GM18507 (cell line): ENCODE results near the gene CCR7.
A peak's percentile ranks its signal among the peaks of the same experiment; 100 is the strongest.

ENCODE experiments used
- DNase-seq: peaks from one replicate; pipeline ENCODE4 v3.0.0; 2011; ENCODE audit warnings: low read depth; ENCODE audit not compliant: insufficient read length; ENCODE audit errors: extremely low spot score
- FAIRE-seq: peaks from 2 replicates; lab custom pipeline; 2011; peaks lifted over from hg19 to GRCh38; lab: Jason Lieb, UNC

The CCR7 gene

DNA sequence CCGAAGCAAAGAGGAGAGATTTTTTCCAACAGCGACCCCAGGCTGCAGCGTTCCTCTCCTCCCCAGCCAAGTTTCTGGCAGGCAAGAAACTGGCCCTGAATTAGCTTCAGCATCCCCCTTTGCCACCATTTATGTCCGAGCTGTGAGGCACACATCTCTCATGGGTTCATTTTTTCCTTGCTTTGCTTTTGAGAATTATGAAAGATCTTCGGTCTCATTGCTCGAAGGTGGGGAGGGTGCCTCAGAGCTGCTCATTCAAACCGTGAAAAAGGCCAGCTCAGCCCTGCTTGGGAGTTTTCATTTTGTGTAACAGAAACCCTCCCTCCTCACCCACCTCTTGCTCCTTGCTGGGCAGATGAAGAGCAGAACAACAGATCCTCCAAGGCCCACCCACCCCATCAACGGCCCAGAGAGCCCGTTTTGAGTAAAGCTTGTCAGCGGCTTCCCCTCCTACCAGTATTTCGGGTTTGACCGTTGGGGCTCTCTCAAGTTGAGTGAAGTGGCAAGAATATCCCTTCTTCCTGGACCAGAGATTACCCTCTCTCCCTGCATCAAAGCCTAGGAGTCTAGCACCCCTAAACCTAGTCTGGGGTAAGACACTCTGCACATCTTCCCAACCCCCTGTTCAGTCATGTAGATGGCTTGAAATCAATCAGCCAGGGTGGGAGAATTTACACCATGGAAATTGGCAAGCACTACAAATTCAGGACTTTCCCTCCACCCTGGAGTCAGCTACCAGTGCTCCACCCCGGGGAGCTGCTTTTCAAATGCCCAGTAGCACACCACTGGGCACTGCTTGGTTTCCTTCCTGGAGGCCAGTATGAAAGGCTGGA, 1.8 kb downstream of the CCR7 start:
- no peak for DNase-seq
- peak; percentile 85 for FAIRE-seq

DNA sequence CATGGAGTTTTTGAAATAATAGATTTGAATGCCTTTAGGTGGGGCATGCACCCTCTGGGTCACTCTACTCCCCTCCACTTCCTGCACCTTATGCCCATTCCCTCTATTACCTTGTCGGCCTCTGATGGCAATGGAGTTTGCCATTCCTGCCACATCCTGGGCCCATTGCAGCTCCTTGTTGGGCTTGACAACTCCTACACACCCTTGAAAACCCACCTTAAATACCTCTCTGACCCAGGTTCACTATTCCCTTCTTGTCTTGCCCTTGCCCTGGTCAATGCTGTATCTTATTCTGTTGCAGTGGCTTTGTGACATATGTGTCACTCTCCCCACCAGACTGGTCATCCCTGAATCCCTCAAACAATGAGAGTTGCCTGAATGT, 2.4 kb downstream of the CCR7 start:
- FAIRE-seq (no peak), DNase-seq (no peak)

- FAIRE-seq (peak; percentile 92), DNase-seq (no peak)
These were observed 3.2 kb downstream of the CCR7 start for GRCh38 chr17:40561871-40562611.

GRCh38 chr17:40561294-40561870, 3.9 kb downstream of the CCR7 start:
- FAIRE-seq = no peak

DNA sequence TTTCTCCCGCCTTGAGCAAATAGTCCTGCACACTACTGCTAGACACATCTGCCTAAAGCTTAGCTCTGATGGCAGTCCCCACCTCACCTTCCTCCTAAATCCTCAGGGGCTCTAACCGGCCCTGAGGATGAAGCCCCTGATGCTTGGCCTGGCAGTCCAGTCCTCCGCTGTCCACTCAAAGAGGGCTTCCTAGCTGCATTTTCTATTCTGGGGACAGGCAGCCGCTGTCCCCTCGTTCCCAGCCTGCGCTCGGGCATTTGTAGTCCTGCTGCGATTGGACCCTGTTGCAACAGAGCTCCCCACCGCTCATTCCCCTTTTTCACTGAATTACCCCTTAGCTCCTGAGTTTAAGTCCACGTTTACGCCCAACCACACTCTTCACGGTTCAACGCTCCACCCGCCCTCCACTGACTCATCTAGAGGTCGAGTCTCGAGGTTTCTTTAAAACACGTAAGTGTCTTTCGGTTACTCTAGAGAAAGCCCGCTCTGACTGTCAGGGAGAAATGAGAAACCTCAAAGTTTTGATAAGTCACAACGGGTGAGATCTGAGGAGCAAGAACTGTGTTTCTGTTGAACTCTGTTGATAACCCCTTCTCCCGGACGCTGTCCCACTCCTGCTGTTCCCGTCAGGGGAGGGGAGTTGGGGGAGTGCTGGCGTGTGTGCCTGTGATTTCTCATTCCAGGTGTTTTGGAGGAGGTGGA, 4.5 kb downstream of the CCR7 start:
- FAIRE-seq = peak; percentile 97
- DNase-seq = peak; percentile 79

More at GRCh38 chr17:40561294-40561870, 3.9 kb downstream of the CCR7 start:
- DNase-seq = no peak

DNA sequence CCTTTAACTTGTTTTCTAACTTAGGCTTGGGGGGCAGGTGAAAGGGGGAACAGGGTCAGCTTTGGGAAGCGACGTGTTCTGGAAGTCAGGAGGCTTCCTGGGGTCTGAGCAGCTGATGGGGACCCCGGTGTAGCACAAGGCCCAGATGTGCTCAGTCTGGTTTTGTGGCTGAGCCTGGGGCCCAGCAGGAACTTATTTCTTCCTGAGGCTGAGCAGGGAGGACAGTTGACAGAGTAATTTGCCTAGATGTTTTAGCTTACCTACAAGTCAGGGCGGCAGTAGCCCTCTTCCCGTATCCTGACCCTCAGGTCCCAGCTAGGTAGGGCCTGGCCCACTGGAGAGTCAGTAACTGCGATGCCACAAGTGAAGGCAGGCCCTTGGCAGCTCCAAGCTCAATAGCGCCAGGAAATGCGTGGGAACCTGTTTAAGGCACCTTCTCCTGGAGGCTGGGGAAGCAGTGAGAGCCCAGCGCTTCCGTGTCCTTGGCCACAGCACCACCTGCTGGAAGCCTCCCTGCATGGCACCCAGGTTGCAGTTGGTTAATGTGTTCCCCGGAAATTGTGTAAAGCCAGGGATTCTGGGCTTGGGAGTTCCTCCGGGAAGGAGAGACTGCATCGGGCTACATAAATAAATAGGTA, 5.2 kb downstream of the CCR7 start:
- DNase-seq = no peak
- FAIRE-seq = peak; percentile 69

DNA sequence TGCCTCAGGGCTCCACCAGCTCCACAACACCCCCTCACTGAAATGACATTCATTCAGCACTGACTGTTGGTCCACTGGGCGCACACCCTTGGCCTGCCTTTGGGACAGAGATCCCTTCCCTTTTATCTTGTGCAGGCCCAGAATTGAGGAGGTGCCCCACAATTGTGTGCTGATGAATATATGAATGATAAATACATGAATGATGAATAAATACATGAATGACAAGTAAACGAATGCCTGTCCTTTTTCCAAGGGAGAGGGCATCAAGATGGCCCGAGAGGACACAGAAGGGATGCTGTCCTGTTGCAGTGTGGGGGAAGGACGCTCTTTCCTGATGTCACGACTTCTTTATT, 5.7 kb downstream of the CCR7 start:
- no peak for DNase-seq
- FAIRE-seq = no peak

DNA sequence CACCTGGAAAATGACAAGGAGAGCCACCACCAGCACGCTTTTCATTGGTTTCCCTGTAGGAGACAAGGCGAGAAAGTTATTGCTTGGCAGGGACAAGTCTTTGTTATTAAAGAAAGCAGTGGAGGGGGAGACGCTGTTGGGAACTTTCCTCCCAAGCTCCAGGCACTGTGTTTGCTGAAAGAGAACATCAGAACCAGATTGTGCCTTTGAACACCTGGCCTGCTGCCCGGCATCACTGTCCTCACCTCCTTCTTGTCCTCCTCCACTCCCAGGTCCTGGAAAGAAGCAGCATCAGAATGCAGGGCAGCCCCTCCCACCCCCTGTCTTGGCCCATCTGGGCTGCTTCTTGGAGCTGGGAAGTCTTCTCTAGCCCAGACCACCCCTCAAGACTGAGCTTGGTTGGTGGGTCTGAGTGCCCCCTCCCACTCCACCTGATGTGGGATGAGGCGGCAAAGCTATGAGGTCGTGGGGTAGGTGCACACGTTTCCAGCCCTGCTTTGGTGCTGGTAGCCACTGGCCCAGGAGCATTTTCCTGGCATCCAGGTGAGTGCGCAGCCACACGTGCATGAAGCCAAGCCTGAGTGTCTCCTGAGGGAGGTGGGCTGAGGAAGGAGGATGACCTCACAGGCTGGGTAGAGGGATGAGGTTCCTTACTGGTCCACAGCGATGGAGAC, 6.2 kb downstream of the CCR7 start:
- FAIRE-seq (no peak), DNase-seq (no peak)

DNA sequence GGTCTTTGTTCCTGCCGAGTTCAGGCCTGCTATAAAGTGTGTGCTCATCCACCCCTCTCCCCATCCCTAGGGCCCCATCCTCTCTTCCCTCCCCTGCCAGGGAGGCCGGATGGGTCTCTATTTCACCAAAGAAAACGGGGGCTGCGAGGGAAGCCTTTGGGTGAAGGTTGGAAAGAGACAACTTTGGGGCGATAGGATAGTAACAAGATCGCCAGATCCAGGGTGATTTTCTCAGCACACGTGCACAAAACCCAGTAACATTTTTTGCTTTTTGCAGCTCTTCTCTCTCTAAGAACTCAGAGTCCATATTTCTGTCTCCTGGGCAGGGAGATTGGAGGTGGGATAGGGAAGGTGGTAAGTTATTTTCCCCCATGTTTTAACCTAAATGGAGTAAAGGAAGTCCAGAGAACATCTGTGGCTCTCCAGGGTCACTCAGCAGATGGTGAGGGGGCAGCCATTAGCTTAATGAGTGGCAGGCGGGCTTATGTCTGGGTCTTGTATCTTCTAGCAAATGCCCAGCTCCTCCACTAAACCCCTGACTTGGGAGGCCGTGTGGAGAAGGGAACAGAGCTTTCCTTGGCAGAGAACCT, 6.9 kb downstream of the CCR7 start:
- FAIRE-seq (no peak), DNase-seq (no peak)

DNA sequence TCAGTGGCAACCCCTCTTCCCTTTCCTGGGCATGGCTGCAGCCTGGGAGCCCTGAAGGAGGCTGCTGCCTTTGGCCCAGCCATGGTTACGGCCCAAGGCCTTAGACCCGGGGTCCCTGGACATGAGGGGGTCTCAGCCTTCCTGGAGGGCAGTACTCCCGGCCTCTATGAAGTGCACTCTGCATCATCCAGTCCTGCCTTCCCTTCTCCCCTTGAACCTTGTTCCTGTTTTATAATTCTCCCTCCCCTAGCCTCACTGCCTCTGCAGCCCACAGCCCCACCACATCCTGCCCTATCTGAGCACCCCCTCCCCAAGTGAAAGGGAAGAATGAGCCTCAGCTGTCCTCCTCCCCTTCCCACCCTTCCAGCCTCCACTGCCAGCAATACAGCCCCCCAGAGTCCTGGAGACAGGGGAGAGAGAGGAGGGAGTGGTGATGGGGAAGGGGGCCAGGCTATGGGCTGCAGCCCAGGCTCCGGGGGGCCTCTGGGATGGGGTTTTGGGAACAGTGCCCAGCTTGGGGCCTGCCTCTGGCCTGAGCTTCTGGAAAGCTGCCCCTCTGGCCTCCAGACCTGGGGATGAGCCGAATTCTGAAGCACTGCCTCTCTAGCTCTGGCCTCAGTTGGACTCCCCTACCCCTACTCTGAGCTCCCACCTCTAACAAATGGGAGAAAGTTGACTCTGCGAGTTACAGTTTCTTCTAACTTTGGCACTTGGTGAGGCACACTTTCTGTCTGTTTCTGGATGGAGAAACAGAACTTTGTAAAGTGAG, 7.6 kb downstream of the CCR7 start:
- FAIRE-seq (no peak), DNase-seq (no peak)

GRCh38 chr17:40556884-40557414, 8.3 kb downstream of the CCR7 start:
- FAIRE-seq (no peak), DNase-seq (no peak)

DNA sequence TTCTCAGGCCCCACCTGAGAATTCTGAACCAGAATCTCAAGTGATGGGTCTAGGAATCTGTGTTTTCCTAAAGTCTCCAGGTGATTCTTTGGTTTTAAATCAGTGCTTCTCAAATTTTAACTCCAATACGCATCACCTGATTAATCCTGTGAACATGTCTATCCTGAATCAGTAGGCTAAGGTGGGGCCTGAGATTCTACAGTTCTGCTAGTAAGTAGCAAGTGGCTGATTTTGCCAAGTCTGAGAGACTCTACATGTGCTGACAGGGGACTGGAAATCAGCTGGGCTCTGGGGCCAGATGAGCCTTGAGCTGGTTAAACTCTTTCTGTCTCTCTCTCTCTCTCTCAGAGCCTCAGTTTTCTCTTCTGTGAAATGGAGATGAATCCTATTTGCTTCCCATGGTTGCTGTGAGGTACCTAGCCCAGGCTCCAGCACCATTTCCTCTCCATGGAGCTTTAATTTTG, 9.0 kb downstream of the CCR7 start:
- no peak for FAIRE-seq
- no peak for DNase-seq

GRCh38 chr17:40555296-40556190, 9.7 kb downstream of the CCR7 start:
- DNase-seq = no peak
- no peak for FAIRE-seq

DNA sequence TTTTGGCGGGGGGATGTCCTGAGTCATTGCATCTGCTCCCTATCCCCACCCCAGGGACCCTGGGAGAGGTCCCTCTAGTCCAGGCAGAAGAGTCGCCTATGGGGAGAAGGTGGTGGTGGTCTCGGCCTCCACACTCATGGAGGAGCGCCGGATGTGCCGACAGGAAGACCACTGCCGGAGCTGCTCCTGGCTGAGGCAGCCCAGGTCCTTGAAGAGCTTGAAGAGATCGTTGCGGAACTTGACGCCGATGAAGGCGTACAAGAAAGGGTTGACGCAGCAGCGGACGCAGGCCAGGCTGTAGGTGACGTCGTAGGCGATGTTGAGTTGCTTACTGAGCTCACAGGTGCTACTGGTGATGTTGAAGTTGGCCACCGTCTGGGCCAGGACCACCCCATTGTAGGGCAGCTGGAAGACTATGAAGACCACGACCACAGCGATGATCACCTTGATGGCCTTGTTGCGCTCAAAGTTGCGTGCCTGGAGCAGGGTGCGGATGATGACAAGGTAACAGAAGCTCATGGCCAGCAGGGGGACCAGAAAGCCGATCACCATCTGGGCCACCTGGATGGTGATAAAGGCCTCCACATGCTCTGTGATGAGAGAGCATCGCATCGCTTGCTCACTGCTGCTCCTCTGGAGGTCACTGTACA, 10.5 kb downstream of the CCR7 start:
- FAIRE-seq (no peak), DNase-seq (no peak)

DNA sequence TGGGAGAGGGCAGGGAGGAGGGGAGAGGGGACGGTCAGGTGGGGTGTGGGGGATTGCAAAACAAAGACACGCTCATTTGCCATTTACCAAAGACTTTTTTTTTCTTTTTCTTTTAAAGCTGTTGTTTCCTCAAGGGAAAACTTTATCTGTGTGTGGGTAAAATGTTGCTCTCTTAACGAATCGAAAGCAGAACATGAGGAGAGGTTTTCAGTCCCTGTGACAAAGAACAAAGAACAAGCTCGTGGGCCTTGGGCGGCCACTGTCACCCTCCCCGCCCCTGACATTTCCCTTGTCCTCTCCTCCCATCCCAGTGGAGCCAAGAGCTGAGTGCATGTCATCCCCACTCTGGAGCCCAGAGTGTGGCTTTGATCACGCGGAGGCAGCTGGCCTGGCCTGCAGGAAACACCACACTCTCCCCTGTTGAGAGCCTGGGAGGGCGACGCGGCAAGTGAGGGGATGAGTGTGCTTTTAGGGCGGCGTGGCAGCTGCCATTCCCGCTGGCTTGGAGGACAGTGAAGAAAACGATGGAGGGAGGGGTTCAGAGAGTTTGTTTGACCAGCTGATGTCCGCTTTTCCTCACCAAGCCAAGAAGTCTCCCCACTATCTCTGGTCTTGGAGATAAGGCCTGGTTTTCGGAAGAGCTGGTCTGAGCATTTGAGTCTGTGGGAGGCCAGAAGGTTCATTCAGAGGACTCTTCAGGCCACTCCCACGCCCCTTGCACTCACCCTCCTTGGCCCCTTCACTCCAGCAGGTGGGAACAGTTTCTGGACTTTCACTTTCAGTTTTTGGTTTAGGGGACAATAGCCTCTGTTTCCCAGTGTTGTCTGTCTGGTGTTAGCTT, 11.4 kb downstream of the CCR7 start:
- no peak for DNase-seq

More for the DNA sequence above, 11.4 kb downstream of the CCR7 start:
- FAIRE-seq = no peak
